ENCODE measurements around the gene GPRIN3.
"Not testable (repeated sequence)": the region's sequence is repeated elsewhere in the genome, so short reads cannot be mapped to it uniquely, and the experiment has no call there.

The GPRIN3 gene

DNA sequence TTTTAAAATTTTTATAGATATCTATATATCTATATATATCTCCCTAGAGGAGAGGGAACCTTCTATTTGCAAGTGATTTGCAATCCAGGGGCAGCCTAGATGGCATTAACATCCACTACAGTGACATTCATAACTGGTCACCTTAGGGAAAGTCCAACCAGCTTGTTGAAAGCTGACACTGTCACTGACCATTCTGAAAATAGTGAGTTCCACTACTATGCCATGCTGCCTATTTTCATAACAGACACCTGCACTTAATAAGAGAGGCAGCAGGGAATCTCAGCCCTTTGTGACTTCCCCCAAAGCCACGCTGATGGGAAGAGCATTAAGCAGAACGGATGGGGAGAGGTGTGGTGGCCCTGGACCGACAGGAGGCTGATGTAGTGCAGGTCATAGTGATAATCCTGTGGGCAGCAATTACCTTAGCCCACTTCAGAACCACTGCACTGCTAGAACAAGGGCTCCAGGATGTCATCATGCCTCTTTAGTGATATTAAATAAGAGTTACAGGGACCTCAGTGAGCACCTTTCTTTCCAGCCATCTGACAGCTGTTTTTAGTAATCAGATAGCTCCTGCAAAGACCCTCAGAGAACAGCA lies 51.3 kb downstream of the GPRIN3 start:
- TF ChIP-seq, protein P1, sequence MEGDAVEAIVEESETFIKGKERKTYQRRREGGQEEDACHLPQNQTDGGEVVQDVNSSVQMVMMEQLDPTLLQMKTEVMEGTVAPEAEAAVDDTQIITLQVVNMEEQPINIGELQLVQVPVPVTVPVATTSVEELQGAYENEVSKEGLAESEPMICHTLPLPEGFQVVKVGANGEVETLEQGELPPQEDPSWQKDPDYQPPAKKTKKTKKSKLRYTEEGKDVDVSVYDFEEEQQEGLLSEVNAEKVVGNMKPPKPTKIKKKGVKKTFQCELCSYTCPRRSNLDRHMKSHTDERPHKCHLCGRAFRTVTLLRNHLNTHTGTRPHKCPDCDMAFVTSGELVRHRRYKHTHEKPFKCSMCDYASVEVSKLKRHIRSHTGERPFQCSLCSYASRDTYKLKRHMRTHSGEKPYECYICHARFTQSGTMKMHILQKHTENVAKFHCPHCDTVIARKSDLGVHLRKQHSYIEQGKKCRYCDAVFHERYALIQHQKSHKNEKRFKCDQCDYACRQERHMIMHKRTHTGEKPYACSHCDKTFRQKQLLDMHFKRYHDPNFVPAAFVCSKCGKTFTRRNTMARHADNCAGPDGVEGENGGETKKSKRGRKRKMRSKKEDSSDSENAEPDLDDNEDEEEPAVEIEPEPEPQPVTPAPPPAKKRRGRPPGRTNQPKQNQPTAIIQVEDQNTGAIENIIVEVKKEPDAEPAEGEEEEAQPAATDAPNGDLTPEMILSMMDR (IDR thresholded peaks at IDR 0.05; ENCODE audit: extremely low read depth, insufficient read depth, missing control alignments), result no peak
- in situ Hi-C loops (cut with MboI; ENCODE audit: low pct_unique_long_range_greater_than_20kb, low sequenced_read_pairs, unreplicated experiment), result loop anchor here (25.0 kb wide), 1 partner anchor 181 kb away; no protein-coding TSS in a partner anchor
- DNase-seq (ENCODE audit: low spot score), result no peak

DNA sequence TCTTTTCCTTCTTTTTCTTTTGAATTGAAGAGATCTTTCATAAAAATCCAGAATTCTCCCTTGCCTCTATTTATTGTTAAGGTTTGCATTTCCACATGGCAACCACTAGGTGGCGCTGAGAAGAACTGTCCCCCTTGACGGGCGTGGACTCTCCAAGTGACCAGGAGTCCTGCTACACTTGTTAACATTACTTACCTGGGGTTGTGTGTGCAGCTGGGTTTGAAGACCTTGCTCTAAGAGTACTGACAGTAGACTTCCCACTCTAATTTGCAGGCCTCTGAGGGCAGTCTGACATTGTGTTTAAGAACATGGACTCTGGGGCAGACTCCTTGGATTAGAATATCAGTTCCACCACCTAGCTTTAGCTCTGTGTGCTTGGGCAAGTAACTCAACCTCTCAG lies 52.8 kb downstream of the GPRIN3 start:
- in situ Hi-C loops (cut with MboI; ENCODE audit: low pct_unique_long_range_greater_than_20kb, low sequenced_read_pairs, unreplicated experiment), result loop anchor here (25.0 kb wide), 1 partner anchor 182 kb away; no protein-coding TSS in a partner anchor
- peak; percentile 41 for DNase-seq (ENCODE audit: low spot score)
- TF ChIP-seq, protein P1 (IDR thresholded peaks at IDR 0.05; ENCODE audit: extremely low read depth, insufficient read depth, missing control alignments), result peak; percentile 84

DNA sequence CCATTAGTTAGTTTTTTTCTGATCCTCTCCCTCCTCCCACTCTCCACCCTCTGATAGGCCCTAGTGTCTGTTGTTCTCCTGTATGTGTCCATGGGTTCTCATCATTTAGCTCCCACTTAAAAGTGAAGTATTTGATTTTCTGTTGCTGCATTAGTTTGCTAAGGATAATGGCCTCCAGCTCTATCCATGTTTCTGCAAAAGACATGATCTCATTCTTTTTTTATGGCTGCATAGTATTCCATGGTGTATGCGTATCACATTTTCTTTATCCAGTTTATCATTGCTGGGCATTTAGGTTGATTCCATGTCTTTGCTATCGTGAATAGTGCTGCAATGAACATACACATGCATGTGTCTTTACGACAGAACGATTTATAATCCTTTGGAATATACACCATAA lies 53.3 kb downstream of the GPRIN3 start:
- in situ Hi-C loops (cut with MboI; ENCODE audit: low pct_unique_long_range_greater_than_20kb, low sequenced_read_pairs, unreplicated experiment), result loop anchor here (25.0 kb wide), 1 partner anchor 183 kb away; no protein-coding TSS in a partner anchor
- not testable (repeated sequence) for DNase-seq (ENCODE audit: low spot score)

DNA sequence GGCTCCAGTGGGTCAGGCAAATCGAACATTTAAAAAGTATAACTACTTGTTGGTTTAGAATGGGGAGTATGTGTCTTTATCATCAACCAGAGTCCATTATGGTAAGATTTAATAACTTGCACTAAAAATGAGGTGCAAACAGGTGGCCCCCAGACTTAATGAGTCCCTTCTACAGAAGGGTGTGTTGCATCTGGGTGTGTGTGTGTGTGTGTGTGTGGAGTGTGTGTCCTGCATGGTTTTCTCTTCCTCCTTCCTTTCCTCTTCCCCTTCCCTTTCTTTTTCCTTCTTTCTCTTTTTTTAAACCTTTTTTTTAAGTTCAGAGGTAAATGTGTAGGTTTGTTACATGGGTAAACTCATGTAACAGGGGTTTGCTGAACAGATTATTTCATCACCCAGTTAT lies 53.7 kb downstream of the GPRIN3 start:
- TF ChIP-seq, protein P1 (IDR thresholded peaks at IDR 0.05; ENCODE audit: extremely low read depth, insufficient read depth, missing control alignments), result no peak
- in situ Hi-C loops (cut with MboI; ENCODE audit: low pct_unique_long_range_greater_than_20kb, low sequenced_read_pairs, unreplicated experiment), result loop anchor here (25.0 kb wide), 1 partner anchor 183 kb away; no protein-coding TSS in a partner anchor
- no peak for DNase-seq (ENCODE audit: low spot score)

DNA sequence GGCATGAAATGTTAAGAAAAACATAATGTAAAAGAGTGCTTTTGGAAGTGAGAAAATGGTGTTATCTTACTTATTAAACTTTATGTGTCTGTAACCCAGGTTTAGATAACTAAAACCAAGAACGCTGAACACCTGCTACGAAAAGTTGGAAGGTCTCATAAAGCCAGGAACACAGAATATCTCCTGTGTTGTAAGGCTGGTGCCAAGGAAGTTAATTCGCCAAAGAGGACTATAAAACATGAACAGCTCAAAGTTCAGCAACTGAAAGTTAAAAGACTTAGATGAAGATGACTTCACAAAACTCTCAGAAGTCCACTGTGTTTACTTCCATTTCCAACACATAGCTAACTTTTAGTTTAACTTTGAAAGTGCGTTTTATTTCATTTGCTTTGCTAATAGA lies 54.3 kb downstream of the GPRIN3 start:
- TF ChIP-seq, protein P1 (IDR thresholded peaks at IDR 0.05; ENCODE audit: extremely low read depth, insufficient read depth, missing control alignments), result no peak
- in situ Hi-C loops (cut with MboI; ENCODE audit: low pct_unique_long_range_greater_than_20kb, low sequenced_read_pairs, unreplicated experiment), result loop anchor here (25.0 kb wide), 1 partner anchor 184 kb away; no protein-coding TSS in a partner anchor
- no peak for DNase-seq (ENCODE audit: low spot score)

DNA sequence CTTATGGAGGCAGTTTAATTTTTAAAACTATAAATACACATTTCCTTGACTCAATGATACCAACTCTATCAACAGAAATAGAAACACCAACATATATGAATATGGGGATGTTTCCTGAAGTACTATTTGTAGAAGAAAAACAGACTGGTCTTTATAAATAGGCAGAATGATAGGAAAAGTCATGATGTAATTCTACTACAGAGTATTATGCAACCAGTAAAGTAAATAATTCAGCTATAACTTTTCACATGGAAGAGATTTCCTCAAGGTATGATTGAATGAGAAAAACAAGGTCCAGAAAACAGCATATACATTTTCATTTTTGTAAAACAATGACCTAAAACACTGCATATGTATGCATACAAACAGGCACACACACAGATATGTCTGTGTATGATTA lies 56.2 kb downstream of the GPRIN3 start:
- TF ChIP-seq, protein P1 (IDR thresholded peaks at IDR 0.05; ENCODE audit: extremely low read depth, insufficient read depth, missing control alignments), result no peak
- in situ Hi-C loops (cut with MboI; ENCODE audit: low pct_unique_long_range_greater_than_20kb, low sequenced_read_pairs, unreplicated experiment), result loop anchor here (25.0 kb wide), 1 partner anchor 186 kb away; no protein-coding TSS in a partner anchor

DNA sequence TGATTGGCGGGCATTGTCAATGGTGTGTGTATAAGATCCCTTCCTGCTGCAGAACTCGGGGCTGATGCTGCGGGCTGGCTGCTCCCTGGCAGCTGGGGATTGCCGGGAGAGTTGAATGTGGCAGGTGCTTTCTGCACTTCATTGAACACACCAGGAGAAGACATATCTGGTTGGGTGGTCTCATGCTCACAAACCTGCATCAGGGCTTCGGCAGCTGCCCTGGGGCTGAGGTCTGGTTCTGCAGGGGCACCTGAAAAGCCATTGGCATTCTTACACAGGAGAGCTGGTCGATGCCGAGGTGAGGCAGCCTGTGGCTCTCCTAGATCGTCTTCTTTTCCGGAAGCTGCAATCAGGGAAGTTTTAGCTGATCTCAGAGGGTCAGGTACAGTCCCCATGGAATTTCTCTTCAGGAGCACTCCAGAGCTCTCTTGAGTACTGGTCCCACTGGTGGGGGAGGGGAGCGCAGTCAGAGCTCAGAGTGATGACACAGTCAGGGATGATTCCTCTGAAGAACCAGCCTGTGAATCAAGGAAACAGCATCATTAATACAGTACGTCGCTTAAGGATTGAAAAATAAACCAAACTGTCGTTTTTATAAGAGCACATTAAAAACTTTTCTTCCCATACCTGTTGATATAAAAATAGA lies 57.8 kb downstream of the GPRIN3 start:
- in situ Hi-C loops (cut with MboI; ENCODE audit: low pct_unique_long_range_greater_than_20kb, low sequenced_read_pairs, unreplicated experiment), result loop anchor here (25.0 kb wide), 1 partner anchor 187 kb away; no protein-coding TSS in a partner anchor
- DNase-seq (ENCODE audit: low spot score), result no peak
- TF ChIP-seq, protein P1 (IDR thresholded peaks at IDR 0.05; ENCODE audit: extremely low read depth, insufficient read depth, missing control alignments), result no peak

More for the DNA sequence above, 56.2 kb downstream of the GPRIN3 start:
- DNase-seq (ENCODE audit: low spot score), result no peak
